GM19324 (cell line): ENCODE measurements around the gene AK5.

Experiments used
- ATAC-seq: cut with Tn5 transposase; IDR thresholded peaks from one replicate; pipeline ENCODE4 v1.9.1; 2021; ENCODE audit warnings: mild to moderate bottlenecking, moderate library complexity; ENCODE audit not compliant: unreplicated experiment, low FRiP score

AK5 gene

GRCh38 chr1:77562596-77563150, 280.9 kb downstream of the AK5 start:
- no peak for ATAC-seq

- ATAC-seq: no peak
Observed at GRCh38 chr1:77565321-77565720, 283.5 kb downstream of the AK5 start.

GRCh38 chr1:77571642-77572041, 289.8 kb downstream of the AK5 start:
- no peak for ATAC-seq

- no peak for ATAC-seq
Observed at GRCh38 chr1:77579547-77579946, 297.7 kb downstream of the AK5 start.

- ATAC-seq: no peak
Observed at GRCh38 chr1:77582905-77583304, 301.1 kb downstream of the AK5 start.

- no peak for ATAC-seq
Observed at GRCh38 chr1:77583483-77583882, 301.7 kb downstream of the AK5 start.

- no peak for ATAC-seq
Observed at GRCh38 chr1:77584884-77585283, 303.1 kb downstream of the AK5 start.

GRCh38 chr1:77585610-77586314, 303.9 kb downstream of the AK5 start:
- no peak for ATAC-seq

- ATAC-seq: no peak
Observed at GRCh38 chr1:77589231-77589630, 307.4 kb downstream of the AK5 start.

- no peak for ATAC-seq
Observed at GRCh38 chr1:77590651-77591050, 308.8 kb downstream of the AK5 start.

GRCh38 chr1:77592906-77593305, 311.1 kb downstream of the AK5 start:
- ATAC-seq: no peak

- peak; percentile 79 for ATAC-seq
Observed at GRCh38 chr1:77594366-77595112, 312.7 kb downstream of the AK5 start.

- ATAC-seq: no peak
Observed at GRCh38 chr1:77597310-77597709, 315.5 kb downstream of the AK5 start.

- ATAC-seq: no peak
Observed at GRCh38 chr1:77605246-77606026, 323.6 kb downstream of the AK5 start.

GRCh38 chr1:77608893-77609292, 327.1 kb downstream of the AK5 start:
- ATAC-seq: no peak
